ENCODE results near the gene DTL. TPM values are rescaled to one million over a fixed set of nuclear protein-coding genes. Genes with fewer than 3 reads are reported as not detected.

Gene DTL
- total and polyA plus RNA-seq, 2 of the 13 experiments (the other 11 are each of a cell fraction or from before 2014, with no cell fraction given), result 10.4 to 32.8 TPM

GRCh38 chr1:212030936-212031528 lies 4.5 kb upstream of the DTL start (continued):
- no peak for TF ChIP-seq ZNF253 (CRISPR knock-in tag; IDR thresholded peaks at IDR 0.05; ENCODE audit: borderline replicate concordance)
- TF ChIP-seq ZBTB42 (CRISPR knock-in tag; IDR thresholded peaks at IDR 0.05), result no peak
- TF ChIP-seq ZNF510 (CRISPR knock-in tag; IDR thresholded peaks at IDR 0.05; ENCODE audit: low read depth), result no peak
- TF ChIP-seq, protein P1, sequence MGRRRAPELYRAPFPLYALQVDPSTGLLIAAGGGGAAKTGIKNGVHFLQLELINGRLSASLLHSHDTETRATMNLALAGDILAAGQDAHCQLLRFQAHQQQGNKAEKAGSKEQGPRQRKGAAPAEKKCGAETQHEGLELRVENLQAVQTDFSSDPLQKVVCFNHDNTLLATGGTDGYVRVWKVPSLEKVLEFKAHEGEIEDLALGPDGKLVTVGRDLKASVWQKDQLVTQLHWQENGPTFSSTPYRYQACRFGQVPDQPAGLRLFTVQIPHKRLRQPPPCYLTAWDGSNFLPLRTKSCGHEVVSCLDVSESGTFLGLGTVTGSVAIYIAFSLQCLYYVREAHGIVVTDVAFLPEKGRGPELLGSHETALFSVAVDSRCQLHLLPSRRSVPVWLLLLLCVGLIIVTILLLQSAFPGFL (CRISPR knock-in tag; IDR thresholded peaks at IDR 0.05), result no peak
- TF ChIP-seq ZNF770 (CRISPR knock-in tag; IDR thresholded peaks at IDR 0.05), result no peak
- TF ChIP-seq REPIN1 (CRISPR knock-in tag; IDR thresholded peaks at IDR 0.05; ENCODE audit: borderline replicate concordance, low read depth), result no peak
- TF ChIP-seq HNRNPUL1 (IDR thresholded peaks at IDR 0.05; ENCODE audit: low read depth, low read length), result no peak
- no peak for TF ChIP-seq ZNF335 (CRISPR knock-in tag; IDR thresholded peaks at IDR 0.05)
- TF ChIP-seq MAF1 (CRISPR knock-in tag; IDR thresholded peaks at IDR 0.05; ENCODE audit: borderline replicate concordance), result no peak
- no peak for TF ChIP-seq SCMH1 (CRISPR knock-in tag; IDR thresholded peaks at IDR 0.05; ENCODE audit: borderline replicate concordance)
- TF ChIP-seq, protein P2, sequence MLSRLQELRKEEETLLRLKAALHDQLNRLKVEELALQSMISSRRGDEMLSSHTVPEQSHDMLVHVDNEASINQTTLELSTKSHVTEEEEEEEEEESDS (CRISPR knock-in tag; IDR thresholded peaks at IDR 0.05; ENCODE audit: borderline replicate concordance), result no peak
- TF ChIP-seq ZFYVE20 (CRISPR knock-in tag; IDR thresholded peaks at IDR 0.05; ENCODE audit: borderline replicate concordance, low read depth), result no peak
- no peak for TF ChIP-seq TCF12 (IDR thresholded peaks at IDR 0.05)
- TF ChIP-seq TCF12 (CRISPR knock-in tag; IDR thresholded peaks at IDR 0.05), result no peak
- TF ChIP-seq ZNF260 (CRISPR knock-in tag; IDR thresholded peaks at IDR 0.05; ENCODE audit: borderline replicate concordance, low read depth), result no peak
- no peak for TF ChIP-seq AKAP8 (CRISPR knock-in tag; IDR thresholded peaks at IDR 0.05)
- TF ChIP-seq ZNF737 (CRISPR knock-in tag; IDR thresholded peaks at IDR 0.05; ENCODE audit: borderline replicate concordance), result no peak
- TF ChIP-seq ZNF34 (CRISPR knock-in tag; IDR thresholded peaks at IDR 0.05; ENCODE audit: borderline replicate concordance), result no peak
- no peak for TF ChIP-seq ZNF501 (CRISPR knock-in tag; IDR thresholded peaks at IDR 0.05)
- TF ChIP-seq MYNN (CRISPR knock-in tag; IDR thresholded peaks at IDR 0.05; ENCODE audit: low read depth), result no peak
- no peak for TF ChIP-seq KLF15 (CRISPR knock-in tag; IDR thresholded peaks at IDR 0.05; ENCODE audit: borderline replicate concordance)
- TF ChIP-seq RXRA (CRISPR knock-in tag; IDR thresholded peaks at IDR 0.05), result no peak
- TF ChIP-seq SETDB1 (CRISPR knock-in tag; IDR thresholded peaks at IDR 0.05; ENCODE audit: borderline replicate concordance), result no peak
- TF ChIP-seq ATM (IDR thresholded peaks at IDR 0.05; ENCODE audit: borderline replicate concordance), result no peak
- no peak for TF ChIP-seq ASH2L (IDR thresholded peaks at IDR 0.05; ENCODE audit: insufficient read length, low read depth, low read length)
- TF ChIP-seq ZNF747 (CRISPR knock-in tag; IDR thresholded peaks at IDR 0.05; ENCODE audit: borderline replicate concordance), result no peak
- peak; percentile 59 for TF ChIP-seq MED1 (CRISPR knock-in tag; IDR thresholded peaks at IDR 0.05)
- no peak for TF ChIP-seq ELF1 (CRISPR knock-in tag; IDR thresholded peaks at IDR 0.05)

Data from HepG2 (cell line).